OCI-LY1 (cell line): ENCODE data around the gene HEATR1.

Experiments used
- H2AFZ ChIP-seq: fragments of 200-600 bp; sonication (generic), shearing (Covaris generic); 2 replicates; pipeline ENCODE4 v1.6.0; 2014; ENCODE audit warnings: antibody characterized with exemption, mild to moderate bottlenecking, low read length
- H3F3A ChIP-seq: fragments of 200-600 bp; sonication (generic), shearing (Covaris generic); 2 replicates; pipeline ENCODE4 v1.6.0; 2014; ENCODE audit warnings: mild to moderate bottlenecking, antibody characterized with exemption, low read length, moderate library complexity; ENCODE audit not compliant: insufficient read depth
- H3K27ac ChIP-seq: fragments of 200-600 bp; sonication (generic); 2 replicates; pipeline ENCODE4 v1.5.1; 2014; ENCODE audit warnings: low read length, mixed run types, mild to moderate bottlenecking, low read depth; ENCODE audit not compliant: poor library complexity, severe bottlenecking
- H3K27me3 ChIP-seq: fragments of 200-600 bp; sonication (generic); 2 replicates; pipeline ENCODE4 v1.6.0; 2014; ENCODE audit warnings: antibody characterized with exemption, mild to moderate bottlenecking, low read length, moderate library complexity; ENCODE audit not compliant: insufficient read depth
- H3K36me3 ChIP-seq: fragments of 200-600 bp; sonication (generic); 2 replicates; pipeline ENCODE4 v1.6.1; 2014; ENCODE audit warnings: mild to moderate bottlenecking, antibody characterized with exemption, low read length, moderate library complexity, mixed read lengths; ENCODE audit not compliant: insufficient read depth
- H3K4me1 ChIP-seq: fragments of 200-600 bp; sonication (generic); 2 replicates; pipeline ENCODE4 v1.5.1; 2014; ENCODE audit warnings: mild to moderate bottlenecking, low read length, moderate library complexity; ENCODE audit not compliant: insufficient read depth, severe bottlenecking
- H3K4me2 ChIP-seq: fragments of 200-600 bp; sonication (generic), shearing (Covaris generic); 2 replicates; pipeline ENCODE4 v1.6.1; 2014; ENCODE audit warnings: low read length
- H3K4me3 ChIP-seq: fragments of 200-600 bp; sonication (generic); 2 replicates; pipeline ENCODE4 v1.5.1; 2014; ENCODE audit warnings: low read length, low read depth, mild to moderate bottlenecking, mixed read lengths; ENCODE audit not compliant: poor library complexity, severe bottlenecking
- H3K79me2 ChIP-seq: fragments of 200-600 bp; shearing (Covaris generic); 2 replicates; pipeline ENCODE4 v1.6.1; 2016; ENCODE audit warnings: mixed run types, low read length, mixed read lengths; ENCODE audit not compliant: insufficient read depth
- H3K9ac ChIP-seq: fragments of 200-600 bp; sonication (generic), shearing (Covaris generic); 2 replicates; pipeline ENCODE4 v1.6.1; 2014; ENCODE audit warnings: mild to moderate bottlenecking, low read length, mixed read lengths
- H3K9me2 ChIP-seq: fragments of 200-600 bp; sonication (generic), shearing (Covaris generic); 2 replicates; pipeline ENCODE4 v1.6.1; 2014; ENCODE audit warnings: low read depth, mild to moderate bottlenecking, low read length, mixed read lengths
- H3K9me3 ChIP-seq: fragments of 200-600 bp; shearing (Covaris generic); 2 replicates; pipeline ENCODE4 v1.6.1; 2014; ENCODE audit warnings: low read length, mixed read lengths
- H4K20me1 ChIP-seq: fragments of 200-600 bp; sonication (generic), shearing (Covaris generic); 2 replicates; pipeline ENCODE4 v1.6.0; 2016; ENCODE audit warnings: mild to moderate bottlenecking, low read length; ENCODE audit not compliant: insufficient read depth
- EZH2 ChIP-seq: fragments of 200-600 bp; sonication (generic), shearing (Covaris generic); IDR thresholded peaks from 2 replicates; pipeline ENCODE4 v1.8.0; 2017; ENCODE audit warnings: borderline replicate concordance, mixed run types, mild to moderate bottlenecking, antibody characterized with exemption, low read length, moderate library complexity, mixed read lengths
- TF ChIP-seq, protein P1 (sequence below): fragments of 200-600 bp; sonication (generic), shearing (Covaris generic); IDR thresholded peaks from 2 replicates; pipeline ENCODE4 v1.5.1; 2017; ENCODE audit warnings: mild to moderate bottlenecking, antibody characterized with exemption, low read length, moderate library complexity, mixed read lengths

HEATR1 gene

DNA sequence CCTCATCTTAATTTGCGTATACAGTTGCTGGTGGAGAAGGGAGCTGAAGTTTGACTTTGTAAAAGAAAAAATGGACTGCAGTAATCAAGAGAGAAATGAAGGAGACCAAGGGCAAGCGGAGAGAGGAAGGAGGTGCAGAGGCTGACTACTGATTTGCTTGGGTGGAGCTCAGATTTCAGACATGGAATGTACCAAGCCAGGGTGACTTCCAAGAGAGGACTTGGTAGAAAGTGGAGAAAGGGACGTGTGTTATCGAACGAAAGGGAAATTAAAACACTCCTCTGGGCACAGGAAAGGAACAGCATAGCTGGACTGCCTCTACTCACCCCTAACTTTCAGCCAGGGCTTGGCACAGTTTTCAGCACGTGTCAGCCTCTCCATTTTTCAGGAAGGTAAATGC is 15.1 kb upstream of the HEATR1 start:
- Histone ChIP-seq H3K9me3 (no peaks in the 10 kb centered on the region), H3K4me1 (no peaks in the 10 kb centered on the region), H3F3A (no peaks in the 10 kb centered on the region), H3K9me2 (no peaks in the 10 kb centered on the region), H2AFZ (no peak overlapping the region), H3K36me3 (no peaks in the 10 kb centered on the region), H3K9ac (no peak overlapping the region), H4K20me1 (no peaks in the 10 kb centered on the region), H3K27ac (no peak overlapping the region), H3K79me2 (no peaks in the 10 kb centered on the region), H3K4me2 (no peak overlapping the region), H3K27me3 (no peaks in the 10 kb centered on the region), H3K4me3 (no peak overlapping the region)
- no peak for TF ChIP-seq EZH2
- TF ChIP-seq, protein P1, sequence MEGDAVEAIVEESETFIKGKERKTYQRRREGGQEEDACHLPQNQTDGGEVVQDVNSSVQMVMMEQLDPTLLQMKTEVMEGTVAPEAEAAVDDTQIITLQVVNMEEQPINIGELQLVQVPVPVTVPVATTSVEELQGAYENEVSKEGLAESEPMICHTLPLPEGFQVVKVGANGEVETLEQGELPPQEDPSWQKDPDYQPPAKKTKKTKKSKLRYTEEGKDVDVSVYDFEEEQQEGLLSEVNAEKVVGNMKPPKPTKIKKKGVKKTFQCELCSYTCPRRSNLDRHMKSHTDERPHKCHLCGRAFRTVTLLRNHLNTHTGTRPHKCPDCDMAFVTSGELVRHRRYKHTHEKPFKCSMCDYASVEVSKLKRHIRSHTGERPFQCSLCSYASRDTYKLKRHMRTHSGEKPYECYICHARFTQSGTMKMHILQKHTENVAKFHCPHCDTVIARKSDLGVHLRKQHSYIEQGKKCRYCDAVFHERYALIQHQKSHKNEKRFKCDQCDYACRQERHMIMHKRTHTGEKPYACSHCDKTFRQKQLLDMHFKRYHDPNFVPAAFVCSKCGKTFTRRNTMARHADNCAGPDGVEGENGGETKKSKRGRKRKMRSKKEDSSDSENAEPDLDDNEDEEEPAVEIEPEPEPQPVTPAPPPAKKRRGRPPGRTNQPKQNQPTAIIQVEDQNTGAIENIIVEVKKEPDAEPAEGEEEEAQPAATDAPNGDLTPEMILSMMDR: no peak

DNA sequence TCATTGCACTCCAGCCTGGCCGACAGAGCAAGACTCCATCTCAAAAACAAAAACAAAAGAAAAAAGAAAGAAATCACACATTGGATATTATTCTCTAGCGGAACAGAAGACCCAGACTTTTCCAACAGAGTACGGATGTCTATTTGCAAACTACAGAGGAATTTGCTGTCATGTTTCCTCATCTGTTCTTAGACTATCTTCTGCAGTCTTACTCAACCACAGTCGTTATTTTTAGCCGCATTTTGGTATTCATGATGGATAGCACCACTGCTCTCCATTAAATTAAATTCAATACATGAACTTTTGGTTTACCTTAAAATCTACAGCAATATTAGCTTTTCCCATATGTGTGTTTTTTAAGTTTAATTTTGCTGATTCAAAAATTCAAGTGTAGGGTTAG is 14.2 kb upstream of the HEATR1 start:
- H3K27ac ChIP-seq: no peak overlapping the region
- no peak overlapping the region for H3K4me3 ChIP-seq
- H3K4me2 ChIP-seq: no peak overlapping the region
- no peaks in the 10 kb centered on the region for H4K20me1 ChIP-seq
- H3K9me3 ChIP-seq: no peaks in the 10 kb centered on the region
- no peak for TF ChIP-seq EZH2
- no peaks in the 10 kb centered on the region for H3K79me2 ChIP-seq
- H3K9me2 ChIP-seq: no peaks in the 10 kb centered on the region
- H3K4me1 ChIP-seq: no peaks in the 10 kb centered on the region
- H3F3A ChIP-seq: no peaks in the 10 kb centered on the region
- H3K9ac ChIP-seq: no peak overlapping the region
- no peak overlapping the region for H2AFZ ChIP-seq
- H3K27me3 ChIP-seq: no peaks in the 10 kb centered on the region
- no peaks in the 10 kb centered on the region for H3K36me3 ChIP-seq

DNA sequence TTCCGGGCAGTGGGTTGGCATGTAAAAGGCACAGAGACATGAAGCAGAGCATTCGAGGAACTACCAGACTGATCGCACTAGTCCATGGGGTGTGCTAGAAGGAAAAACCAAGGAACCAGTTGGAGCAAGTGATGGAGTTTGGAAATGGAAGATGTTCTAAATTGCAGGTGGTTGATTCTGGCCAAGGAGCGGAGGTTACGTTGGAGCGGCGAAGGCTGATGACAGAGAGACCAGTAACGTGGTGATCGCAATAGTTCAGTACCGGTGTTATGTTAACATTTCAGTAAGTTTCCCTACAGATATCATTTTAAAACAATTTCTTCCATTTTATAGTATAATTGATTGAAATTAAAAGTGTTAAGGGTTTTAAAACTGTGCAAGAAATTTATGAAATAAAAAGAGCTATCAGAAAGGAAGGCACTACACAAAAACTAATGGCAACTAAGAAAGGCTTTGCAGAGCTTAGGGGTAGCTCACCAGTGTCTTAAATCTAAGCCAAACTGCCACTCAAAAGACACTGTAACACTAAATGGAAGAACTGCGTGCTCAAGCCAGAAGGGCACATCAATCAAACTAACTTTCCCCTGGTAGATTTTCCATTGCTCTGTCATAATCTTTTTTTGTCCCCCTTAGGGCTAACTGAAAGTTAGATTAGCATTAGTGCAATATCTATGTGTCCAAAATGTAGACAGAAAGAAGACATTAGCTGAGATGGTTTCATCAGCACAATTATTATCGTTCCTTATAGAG is 11.3 kb upstream of the HEATR1 start:
- Histone ChIP-seq H3K27me3 (no peaks in the 10 kb centered on the region), H2AFZ (no peak overlapping the region), H3F3A (no peaks in the 10 kb centered on the region), H3K27ac (no peak overlapping the region), H3K9ac (no peak overlapping the region), H3K4me3 (no peak overlapping the region), H4K20me1 (no peaks in the 10 kb centered on the region), H3K4me1 (no peaks in the 10 kb centered on the region), H3K36me3 (no peaks in the 10 kb centered on the region), H3K9me3 (no peaks in the 10 kb centered on the region), H3K79me2 (no peaks in the 10 kb centered on the region), H3K9me2 (no peaks in the 10 kb centered on the region), H3K4me2 (no peak overlapping the region)
- no peak for TF ChIP-seq EZH2
- TF ChIP-seq, protein P1: no peak

- H3K4me2 ChIP-seq: no peak overlapping the region
- H3K4me3 ChIP-seq: no peak overlapping the region
- H3K27ac ChIP-seq: no peak overlapping the region
- H3K27me3 ChIP-seq: no peaks in the 10 kb centered on the region
- no peak overlapping the region for H3K9ac ChIP-seq
- H3K79me2 ChIP-seq: no peaks in the 10 kb centered on the region
- H3K4me1 ChIP-seq: no peaks in the 10 kb centered on the region
- H2AFZ ChIP-seq: no peak overlapping the region
- no peaks in the 10 kb centered on the region for H4K20me1 ChIP-seq
- TF ChIP-seq, protein P1: no peak
- no peak for TF ChIP-seq EZH2
- H3K9me2 ChIP-seq: no peaks in the 10 kb centered on the region
- no peaks in the 10 kb centered on the region for H3F3A ChIP-seq
- H3K36me3 ChIP-seq: no peaks in the 10 kb centered on the region
- H3K9me3 ChIP-seq: no peaks in the 10 kb centered on the region
Measured at GRCh38 chr1:236612349-236612748, 8.0 kb upstream of the HEATR1 start.
